ENCODE measurements around the gene SIRT2.

GRCh38 chr19:38893341-38893771, 6.1 kb downstream of the SIRT2 start:
- no peak for TF ChIP-seq CTCF (IDR thresholded peaks at IDR 0.05)
- no peak for TF ChIP-seq POLR2A (IDR thresholded peaks at IDR 0.05)
